Activated gamma-delta T cell (primary cell): ENCODE data around the gene NFKBIL1.
"Not testable (repeated sequence)": the region's sequence is repeated elsewhere in the genome, so short reads cannot be mapped to it uniquely, and the experiment has no call there.

Experiments used
- DNase-seq: peaks from one replicate; lab custom pipeline; 2025; lab: John Stamatoyannopoulos, UW
- total RNA-seq, 2 donors: gene quantifications; one replicate each; lab custom pipeline; 2026; lab: John Stamatoyannopoulos, UW

Gene NFKBIL1, protein sequence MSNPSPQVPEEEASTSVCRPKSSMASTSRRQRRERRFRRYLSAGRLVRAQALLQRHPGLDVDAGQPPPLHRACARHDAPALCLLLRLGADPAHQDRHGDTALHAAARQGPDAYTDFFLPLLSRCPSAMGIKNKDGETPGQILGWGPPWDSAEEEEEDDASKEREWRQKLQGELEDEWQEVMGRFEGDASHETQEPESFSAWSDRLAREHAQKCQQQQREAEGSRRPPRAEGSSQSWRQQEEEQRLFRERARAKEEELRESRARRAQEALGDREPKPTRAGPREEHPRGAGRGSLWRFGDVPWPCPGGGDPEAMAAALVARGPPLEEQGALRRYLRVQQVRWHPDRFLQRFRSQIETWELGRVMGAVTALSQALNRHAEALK
- 11.4 to 12.1 reads per million in 2 donors for total RNA-seq

DNA sequence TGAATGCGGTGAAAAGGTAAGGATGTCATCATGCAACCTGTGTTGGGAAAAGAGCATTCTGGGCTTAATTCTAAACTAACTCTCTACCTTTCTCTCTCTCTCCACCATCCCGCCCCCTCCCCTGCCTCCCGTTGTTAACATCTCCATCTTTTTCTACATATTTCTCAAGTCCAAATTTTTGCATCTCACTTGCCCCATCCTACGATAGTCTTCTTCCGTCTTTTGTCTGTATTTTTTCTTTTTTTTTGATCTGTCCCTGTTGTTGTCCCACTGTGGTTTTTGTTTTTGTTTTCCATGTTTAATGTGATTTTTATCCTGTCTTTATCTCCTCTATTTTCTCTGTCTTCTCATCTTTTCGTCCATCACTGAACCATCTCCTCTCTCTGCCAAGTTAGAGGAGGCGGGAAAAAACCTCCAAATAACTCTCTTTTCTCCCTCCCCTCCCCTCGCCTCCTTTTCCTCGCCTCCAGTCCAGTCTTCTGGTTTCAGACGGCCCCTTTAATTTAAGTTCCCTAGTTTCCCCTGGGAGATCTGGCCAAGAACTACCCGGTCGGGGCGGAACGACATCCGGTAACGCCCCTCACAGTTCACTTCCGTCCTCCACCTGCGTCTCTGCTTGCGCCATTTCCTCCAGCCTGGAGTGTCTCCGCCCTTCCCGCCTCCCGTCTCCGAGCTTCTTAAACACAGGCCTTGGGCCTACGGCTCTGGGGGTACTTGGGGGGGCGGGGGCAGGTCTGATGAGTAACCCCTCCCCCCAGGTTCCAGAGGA is at the start of gene NFKBIL1:
Gene NFKBIL1 (plus strand): TSS at position 651 of the 769 bp plus-strand sequence. CDS start 87 bp downstream, at position 738.
- peak; percentile 43 for DNase-seq

DNA sequence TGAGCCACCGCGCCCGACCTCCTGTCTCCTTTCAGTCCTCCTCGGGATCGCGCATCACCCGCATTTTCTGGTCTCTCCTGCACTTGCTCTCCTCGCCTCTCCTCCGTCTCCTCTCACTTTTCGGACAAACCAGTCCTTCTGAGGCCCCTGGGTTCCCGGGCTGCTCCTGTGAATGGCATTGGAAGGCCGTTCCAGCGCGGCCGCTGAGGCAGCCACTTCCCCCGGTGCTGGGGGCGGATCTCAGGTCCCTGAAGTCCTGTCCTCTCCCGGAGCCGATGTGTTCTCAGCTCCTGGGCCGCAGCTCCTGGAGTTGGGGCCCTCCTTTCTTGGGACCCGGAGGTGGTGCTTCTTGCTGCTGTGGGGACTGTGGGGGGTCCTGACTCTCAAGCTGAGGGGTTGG is 48.7 kb upstream of the NFKBIL1 start:
- no peak for DNase-seq

DNA sequence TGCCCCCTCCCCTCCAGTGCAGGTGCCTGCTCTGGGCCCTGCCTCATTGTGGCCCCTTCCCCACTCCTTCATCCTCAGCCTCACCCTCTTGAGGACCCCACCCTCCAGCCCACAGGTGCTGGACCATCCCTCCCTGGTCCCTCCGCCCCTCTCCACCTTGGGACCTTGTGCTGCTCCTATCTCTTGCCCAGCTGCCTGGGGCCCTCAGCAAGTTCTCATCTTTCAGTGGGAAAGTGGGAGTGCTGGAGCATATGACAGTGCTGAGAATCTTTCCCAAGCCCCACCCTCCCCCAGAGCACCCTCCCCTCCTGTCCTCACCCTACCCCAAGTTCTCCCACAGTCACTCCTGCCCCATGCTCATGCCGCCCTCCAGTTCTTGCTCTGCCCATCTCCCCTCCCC is 47.8 kb upstream of the NFKBIL1 start:
- not testable (repeated sequence) for DNase-seq

DNA sequence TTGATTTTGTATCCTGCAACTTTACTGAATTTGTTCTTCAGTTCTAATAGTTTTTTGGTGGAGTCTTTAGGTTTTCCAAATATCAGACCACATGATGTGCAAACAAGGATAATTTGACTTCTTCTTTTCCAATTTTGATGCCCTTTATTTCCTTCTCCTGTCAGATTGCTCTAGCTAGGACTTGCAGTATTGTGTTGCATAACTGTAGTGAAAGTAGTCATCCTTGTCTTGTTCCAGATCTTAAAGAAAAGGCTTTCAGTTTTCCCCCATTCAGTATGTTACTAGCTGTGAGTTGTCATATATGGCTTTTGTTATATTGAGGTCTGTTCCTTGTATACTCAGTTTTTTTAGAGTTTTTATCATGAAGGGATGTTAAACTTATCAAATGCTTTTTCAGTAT is 44.8 kb upstream of the NFKBIL1 start:
- no peak for DNase-seq

DNA sequence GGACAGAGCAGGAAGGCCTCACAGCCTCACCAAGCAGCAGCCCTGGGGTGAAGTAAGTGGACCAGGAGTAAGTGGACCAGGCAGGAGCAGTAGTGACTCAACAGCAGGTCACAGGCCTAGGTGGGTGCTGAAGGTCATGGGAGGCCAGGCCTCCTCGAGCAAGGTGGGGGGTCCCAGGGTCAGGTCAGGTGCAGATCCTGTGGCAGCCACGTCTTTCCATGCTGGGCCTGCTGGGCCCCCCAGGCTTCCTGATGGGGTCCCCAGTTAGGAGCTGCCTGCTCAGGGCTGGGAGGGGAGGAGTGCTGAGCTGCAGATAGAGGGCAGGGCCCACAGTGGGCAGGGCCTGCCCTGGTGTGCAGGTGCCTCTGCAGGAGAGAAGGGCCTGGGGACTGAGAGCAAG is 38.4 kb upstream of the NFKBIL1 start:
- not testable (repeated sequence) for DNase-seq

- no peak for DNase-seq
Observed at GRCh38 chr6:31510007-31510406, 37.4 kb upstream of the NFKBIL1 start.

- DNase-seq = no peak
Observed at GRCh38 chr6:31513456-31514165, 33.8 kb upstream of the NFKBIL1 start.

DNA sequence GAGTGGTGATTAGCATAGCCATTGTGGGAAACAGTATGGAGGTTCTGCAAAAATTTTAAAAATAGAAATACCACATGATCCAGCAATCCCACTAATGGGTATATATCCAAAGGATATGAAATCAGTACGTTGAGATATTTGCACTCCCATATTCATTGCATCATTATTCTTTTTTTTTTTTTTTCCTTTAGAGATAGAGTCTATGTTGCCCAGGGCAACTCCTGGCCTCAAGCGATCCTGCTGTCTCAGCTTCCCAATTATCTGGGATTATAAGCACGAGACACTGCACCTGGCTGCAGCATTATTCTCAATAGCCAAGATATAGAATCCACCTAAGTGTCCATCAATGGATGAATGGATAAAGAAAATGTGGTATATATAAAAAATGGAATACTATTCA is 25.6 kb upstream of the NFKBIL1 start:
- no peak for DNase-seq

- no peak for DNase-seq
Observed at GRCh38 chr6:31525553-31525931, 21.9 kb upstream of the NFKBIL1 start.

- no peak for DNase-seq
Observed at GRCh38 chr6:31525932-31526591, 21.3 kb upstream of the NFKBIL1 start.

DNA sequence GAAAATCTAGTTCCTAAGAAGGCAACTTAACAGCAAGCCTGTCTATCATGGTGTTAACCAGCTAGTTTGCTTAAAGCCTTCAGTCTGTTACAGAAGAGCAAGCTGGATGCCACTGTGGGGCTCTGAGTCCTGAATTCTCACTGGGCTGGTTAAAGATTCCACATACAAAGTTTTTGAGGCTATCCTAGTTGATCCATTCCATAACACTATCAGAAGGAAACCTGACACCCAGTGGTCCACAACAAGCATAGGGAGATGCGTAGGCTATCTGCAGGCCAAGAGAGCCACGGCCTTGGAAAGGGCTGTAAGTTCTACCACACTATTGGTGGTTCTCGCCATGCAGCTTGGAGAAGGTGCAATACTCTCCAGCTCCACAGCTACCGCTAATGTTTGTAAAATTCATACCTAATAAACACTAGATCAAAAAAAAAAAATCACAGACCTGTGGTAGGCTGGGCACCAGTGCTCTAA is 19.1 kb upstream of the NFKBIL1 start:
- DNase-seq = no peak

DNA sequence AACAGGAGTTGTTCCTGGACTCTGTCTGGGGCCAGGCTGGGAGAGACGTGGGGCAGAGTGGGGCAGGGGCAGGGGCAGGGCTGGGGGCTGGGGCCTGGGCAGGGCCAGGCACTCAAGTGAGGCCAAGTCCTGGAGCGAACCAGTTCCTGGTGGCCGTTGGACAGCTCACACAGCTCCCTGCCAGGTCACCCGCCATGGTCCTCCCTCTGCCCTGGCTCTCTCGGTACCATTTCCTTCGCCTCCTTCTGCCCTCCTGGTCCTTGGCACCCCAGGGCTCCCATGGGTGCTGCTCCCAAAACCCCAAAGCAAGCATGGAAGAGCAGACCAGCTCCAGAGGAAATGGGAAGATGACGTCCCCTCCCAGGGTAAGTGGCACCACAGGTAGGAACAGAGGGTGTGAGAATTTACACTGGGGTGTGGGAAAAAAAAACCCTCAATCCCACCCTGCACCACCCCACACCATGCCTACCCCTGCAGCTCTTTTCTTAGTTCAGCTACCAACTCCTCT is 18.5 kb upstream of the NFKBIL1 start, which contains the start of gene MCCD1:
Gene MCCD1 (plus strand): TSS at position 142 of the 508 bp plus-strand sequence. CDS start 53 bp downstream, at position 195.
- no peak for DNase-seq

- DNase-seq = no peak
Observed at GRCh38 chr6:31529329-31530150, 17.9 kb upstream of the NFKBIL1 start.

DNA sequence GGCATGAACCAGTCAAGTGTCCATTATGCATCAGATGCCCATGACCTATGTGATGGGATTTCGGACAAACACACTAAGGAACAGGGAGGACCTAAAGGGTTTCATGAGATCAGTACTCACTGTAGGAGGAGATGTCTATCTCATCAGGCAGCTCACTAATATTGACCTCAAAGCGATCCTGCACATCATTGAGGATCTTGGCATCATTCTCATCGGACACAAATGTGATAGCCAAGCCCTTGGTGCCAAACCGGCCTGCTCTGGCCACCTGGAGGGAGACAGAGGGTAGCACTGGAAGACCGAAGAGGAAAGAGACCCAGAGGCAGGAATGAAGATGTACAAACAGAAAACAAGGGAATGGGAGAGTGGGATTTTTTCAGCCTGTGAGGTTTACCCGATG is 16.7 kb upstream of the NFKBIL1 start:
- DNase-seq = no peak

DNA sequence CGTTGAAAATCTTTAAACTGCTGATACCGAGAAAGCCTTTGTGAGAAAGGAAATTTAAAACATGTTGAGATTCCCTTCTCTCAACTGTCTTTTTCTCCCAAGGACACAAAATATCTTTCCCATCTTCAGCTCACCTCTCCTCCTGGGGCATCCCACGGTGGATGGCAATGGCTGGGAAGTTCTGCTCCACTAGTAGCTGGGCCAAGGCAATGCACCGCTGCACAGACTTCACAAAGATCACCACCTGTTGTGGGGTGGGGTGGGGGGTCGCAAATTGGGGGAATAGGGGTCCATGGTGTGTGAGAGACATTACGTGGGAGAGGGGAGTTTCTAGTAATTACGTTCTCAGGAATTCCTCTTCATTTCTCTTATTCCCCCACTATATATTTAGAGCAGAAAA is 16.2 kb upstream of the NFKBIL1 start:
- no peak for DNase-seq

DNA sequence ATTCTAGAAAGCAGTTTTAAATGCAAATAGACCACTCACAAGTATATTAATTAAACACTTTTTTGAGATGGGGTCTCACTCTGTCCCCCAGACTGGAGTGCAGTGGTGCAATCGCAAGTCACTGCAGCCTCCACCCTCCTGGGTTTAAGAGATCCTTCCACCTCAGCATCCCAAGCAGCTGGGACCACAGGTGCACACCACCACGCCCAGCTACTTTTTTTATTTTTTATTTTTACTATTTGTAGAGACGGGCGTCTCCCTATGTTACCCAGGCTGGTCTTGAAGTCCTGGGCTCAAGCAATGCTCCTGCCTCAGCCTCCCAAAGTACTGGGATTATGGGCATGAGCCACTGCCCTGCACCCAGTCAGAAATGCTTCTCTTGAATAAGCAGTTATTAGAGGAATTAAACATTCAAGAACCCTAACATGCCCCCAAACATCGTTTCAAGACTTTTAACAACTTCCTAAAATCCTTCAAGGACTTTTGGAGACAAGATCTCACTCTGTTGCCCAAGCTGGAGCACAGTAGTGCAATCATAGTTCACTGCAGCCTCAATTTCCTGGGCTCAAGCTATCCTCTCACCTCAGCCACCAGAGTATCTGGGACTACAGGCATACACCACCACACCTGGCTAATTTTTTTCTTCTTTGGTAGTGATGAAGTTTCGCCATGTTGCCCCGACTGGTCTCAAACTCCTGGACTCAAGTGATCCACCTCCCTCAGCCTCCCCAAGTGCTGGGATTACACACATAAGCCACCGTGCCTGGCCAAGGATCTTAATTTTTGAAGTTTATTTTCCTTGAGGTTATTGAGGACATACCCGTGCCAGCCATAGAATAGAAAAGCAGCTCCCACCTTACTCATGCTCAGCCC is 15.4 kb upstream of the NFKBIL1 start:
- no peak for DNase-seq

GRCh38 chr6:31532644-31533454 is 14.6 kb upstream of the NFKBIL1 start:
- no peak for DNase-seq

GRCh38 chr6:31533455-31533841 is 14.0 kb upstream of the NFKBIL1 start:
- no peak for DNase-seq

- DNase-seq = no peak
Observed at GRCh38 chr6:31534011-31534410, 13.4 kb upstream of the NFKBIL1 start.
